Measurements from ENCODE around the gene PSMD5.

GRCh38 chr9:120867676-120868338, 25.1 kb upstream of the PSMD5 start:
- TF ChIP-seq CTCF (IDR thresholded peaks at IDR 0.05) (no peak), POLR2AphosphoS5 (IDR thresholded peaks at IDR 0.05) (no peak), POLR2A (IDR thresholded peaks at IDR 0.05) (no peak), EP300 (IDR thresholded peaks at IDR 0.05) (no peak)
